Daoy (cell line): ENCODE results near the gene ARHGAP11B.
"Not testable (repeated sequence)": the region's sequence is repeated elsewhere in the genome, so short reads cannot be mapped to it uniquely, and the experiment has no call there.

ENCODE experiments used
- DNase-seq: peaks from one replicate; pipeline ENCODE4 v3.0.0-alpha.2; 2015; ENCODE audit warnings: low read depth

ARHGAP11B gene

DNA sequence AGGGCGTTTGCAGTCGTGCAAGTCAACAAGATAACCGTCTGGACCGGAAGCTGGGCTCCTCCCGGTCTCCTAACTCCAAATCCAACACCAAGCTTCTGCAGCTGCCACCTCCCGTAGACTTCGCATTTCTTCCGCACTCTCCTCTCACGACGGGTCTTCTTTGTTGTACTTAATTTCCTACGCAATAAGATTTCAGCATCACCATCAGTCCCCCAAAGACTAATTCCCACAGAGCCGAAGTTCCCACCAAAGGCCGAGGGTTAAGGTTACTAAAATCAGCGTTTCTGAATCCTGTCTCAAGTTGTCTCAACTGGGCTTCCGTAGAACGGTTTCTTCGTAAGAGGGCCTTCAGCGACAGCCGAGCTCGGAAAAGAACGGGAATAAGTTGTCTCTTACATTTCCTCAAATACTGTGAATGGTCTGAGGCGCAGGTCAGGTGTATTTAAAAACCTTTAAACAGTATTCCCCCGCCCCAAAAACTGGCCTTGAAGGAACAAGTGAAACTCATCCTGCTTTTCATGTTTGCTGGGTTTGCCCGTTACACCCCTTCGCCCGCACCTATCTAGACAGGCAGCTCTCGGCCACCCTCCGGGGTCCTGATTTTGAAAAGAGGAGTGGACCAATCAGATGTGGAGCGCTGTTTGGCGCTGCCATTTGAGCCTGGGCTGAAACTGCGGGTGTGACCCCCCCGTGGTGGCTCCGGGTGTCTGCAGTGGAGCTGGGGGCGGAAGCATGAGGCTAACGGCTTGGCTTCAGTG is at the start of gene ARHGAP11B:
ARHGAP11B (plus strand) TSS at position 693 of the 758 bp plus-strand sequence.
- DNase-seq = peak; percentile 96

- DNase-seq = not testable (repeated sequence)
Measured at GRCh38 chr15:30579394-30579970, 46.4 kb upstream of the ARHGAP11B start.

- DNase-seq = not testable (repeated sequence)
Measured at GRCh38 chr15:30580716-30581115, 45.2 kb upstream of the ARHGAP11B start.

- not testable (repeated sequence) for DNase-seq
Measured at GRCh38 chr15:30598953-30599352, 27.0 kb upstream of the ARHGAP11B start.

DNA sequence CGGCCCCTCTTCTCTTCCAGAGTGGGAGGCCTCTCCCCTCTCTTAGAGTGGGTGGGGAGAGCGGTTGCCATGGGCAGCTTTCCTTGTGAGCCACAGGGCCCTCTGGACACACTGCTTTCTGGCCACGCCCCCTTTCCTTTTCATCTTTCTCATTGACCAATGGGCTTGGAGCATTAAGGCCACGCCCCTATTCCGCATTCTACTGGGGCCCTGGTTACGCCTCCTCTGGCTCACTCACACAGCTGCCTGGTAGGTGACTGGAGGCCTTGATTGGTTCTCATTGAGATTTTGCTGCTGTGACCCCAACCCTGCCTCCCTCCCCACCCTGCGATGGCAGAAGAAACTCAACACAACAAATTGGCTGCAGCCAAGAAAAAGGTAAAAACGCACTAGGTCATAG is 22.1 kb upstream of the ARHGAP11B start, which contains the start of gene GOLGA8H:
GOLGA8H (plus strand) TSS at position 233 of the 400 bp plus-strand sequence; CDS start at position 331, 98 bp downstream.
- DNase-seq = not testable (repeated sequence)

DNA sequence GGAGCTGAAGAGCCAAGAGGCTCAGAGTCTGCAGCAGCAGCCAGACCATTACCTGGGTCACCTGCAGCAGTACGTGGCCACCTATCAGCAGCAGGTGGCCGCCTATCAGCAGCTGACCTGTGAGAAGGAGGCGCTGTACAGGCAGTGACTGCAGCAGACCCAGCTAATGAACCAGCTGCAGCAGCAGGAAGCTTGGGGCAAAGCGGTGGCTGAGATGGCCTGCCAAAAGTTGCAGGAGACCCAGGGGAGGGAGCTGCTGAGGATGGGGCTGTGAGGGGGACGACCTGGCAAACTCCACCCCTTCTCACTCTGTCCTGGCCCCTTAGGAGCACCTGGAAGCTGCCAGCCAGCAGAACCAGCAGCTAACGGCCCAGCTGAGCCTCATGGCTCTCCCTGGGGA is 13.7 kb upstream of the ARHGAP11B start:
- DNase-seq = not testable (repeated sequence)

DNA sequence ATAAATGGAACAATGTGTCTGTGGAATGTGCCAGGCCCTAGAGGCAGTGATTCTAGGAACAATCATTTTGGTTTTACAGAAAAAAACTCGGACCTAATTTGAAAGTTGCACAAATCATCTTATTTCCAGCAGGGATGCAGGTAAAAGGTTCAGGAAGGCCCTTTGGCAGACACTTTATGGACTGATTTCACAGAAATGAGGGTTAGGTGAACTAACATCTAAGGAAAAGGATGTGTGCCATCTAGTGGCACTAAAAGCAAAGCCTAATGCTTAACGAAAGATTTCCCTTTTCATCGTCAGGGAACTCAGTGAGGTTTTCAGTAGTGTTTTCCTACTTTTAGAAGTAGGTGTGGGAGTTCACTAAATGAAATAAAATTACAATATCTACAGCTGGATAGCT is 4.6 kb upstream of the ARHGAP11B start:
- not testable (repeated sequence) for DNase-seq

DNA sequence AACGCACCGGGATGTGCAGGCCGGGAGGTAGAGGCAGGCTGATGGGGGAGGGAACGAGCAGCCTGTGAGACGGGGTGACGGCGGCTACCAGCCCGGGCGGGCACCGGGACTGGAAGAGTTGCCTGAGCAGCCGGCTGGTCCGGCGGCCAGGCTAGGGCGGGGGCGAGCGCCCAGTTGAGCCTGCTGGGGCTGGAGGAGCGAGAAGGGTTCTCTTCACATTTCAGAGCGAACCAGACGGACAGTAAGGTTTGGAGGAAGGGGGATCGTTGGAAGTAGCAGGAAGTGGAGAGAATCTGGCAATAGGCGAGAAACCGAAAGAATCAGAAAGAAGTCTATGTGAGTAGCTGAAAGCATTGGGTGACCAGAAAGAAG is 252 bp downstream of the ARHGAP11B start:
- peak; percentile 9 for DNase-seq

DNA sequence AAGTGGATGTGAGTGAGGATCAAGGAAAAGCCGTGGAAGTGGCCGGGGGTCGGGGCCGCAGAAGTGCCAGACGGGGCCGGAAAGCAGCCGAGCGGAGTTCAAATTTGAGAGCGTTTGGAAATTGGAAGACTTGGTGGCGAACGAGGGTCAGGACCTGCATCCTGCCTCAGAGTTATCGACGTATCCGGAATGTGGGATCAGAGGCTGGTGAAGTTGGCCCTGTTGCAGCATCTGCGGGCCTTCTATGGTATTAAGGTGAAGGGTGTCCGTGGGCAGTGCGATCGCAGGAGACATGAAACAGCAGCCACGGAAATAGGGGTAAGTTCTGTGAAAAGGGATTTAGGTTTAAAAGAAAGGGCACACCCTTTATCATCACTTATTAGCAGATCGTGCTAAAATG is 704 bp downstream of the ARHGAP11B start:
- peak; percentile 5 for DNase-seq

DNA sequence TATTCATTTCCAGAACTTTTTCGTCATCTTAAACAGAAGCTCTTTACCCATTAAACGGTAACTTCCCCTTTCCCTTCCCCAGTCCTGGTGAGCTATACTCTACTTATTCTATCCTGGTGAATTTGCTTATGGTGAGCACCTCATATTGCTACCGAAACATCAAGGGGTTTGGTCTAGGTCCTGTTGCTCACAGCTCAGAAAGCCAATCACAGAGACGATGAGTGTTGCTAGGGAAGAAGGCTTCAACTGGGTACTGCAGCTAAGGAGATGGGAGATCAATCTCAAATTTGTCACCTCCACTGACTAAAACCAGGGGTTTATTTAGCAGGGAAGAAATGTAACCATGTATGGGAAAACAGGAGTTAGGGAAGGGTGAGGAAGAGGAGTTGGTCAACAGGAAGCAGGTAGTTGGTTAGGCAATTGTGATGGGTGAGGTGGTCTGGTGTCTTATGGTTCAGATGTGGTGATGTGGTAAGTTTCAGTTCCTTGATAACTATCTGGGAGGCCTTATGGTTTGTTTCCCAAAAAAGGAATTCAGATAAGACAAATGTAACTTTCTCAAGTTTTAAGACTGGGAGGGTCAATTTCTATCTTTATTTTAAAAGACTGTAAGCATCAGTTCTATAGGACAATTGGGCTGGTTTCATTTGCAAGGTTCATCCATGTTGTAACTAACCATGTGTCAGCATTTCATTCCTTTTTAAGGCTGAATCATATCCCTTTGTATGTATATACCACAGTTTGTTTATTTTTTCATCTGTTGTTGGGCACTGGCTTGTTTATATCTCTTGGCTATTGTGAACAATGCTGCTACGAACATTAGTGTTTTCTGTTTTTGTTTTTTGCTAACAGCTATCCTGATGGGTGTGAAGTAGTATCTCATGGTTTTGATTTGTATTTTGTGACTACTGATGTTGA is 24.3 kb downstream of the ARHGAP11B start:
- DNase-seq = no peak

DNA sequence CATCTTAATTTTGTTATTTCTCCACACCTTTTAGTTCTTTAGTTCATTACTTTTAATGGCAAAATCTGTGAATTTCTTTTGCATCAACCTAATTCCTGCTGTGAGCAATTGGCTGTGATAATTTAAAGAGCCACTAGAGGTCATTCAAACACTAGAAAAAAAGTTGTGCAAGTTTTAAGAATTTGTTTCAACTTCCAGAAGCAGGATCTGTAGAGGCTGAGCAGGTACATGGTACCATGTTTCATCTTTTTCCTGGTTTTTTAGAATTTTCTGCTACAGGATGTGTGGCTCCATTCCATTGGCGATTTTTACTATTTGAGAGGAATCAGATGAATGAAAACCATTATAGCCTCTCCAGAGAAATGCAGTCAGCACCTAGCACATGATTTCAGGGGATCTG is 35.2 kb downstream of the ARHGAP11B start:
- not testable (repeated sequence) for DNase-seq

DNA sequence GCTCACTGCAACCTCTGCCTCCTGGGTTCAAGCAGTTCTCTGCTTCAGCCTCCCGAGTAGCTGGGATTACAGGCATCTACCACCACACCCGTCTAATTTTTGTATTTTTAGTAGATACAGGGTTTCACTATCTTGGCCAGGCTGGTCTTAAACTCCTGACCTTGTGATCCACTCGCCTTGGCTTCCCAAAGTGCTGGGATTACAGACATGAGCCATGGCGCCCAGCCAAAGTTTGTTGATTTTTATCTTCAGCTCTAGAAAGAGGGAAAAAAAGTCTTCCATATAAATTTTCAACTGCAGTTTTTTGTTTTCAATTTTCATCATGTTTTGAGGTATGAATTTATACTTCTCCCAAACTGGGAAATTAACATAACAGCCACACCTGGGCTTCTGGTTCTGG is 43.7 kb downstream of the ARHGAP11B start:
- DNase-seq = not testable (repeated sequence)

DNA sequence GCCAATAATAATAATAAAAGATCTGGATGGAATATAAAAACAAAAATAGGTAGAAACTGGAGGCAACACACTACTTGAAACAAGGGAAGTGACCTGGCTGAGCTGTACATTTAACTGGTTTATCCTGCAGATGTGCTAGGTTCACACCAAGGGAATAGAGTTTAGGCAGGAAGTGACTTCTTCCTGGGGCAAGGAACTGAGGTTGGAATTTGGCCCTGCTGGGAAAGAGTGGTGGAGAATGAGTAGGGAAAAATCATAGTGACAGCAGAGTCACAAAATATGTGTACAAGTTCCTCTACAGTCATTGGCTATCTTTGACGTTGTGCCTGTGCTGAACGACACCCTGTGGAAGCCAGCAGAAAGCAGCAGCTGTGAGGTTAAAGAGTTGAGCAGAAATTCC is 44.1 kb downstream of the ARHGAP11B start:
- no peak for DNase-seq

- DNase-seq = no peak
Measured at GRCh38 chr15:30671309-30671708, 45.4 kb downstream of the ARHGAP11B start.

- no peak for DNase-seq
Measured at GRCh38 chr15:30675126-30675525, 49.2 kb downstream of the ARHGAP11B start.

- DNase-seq = not testable (repeated sequence)
Measured at GRCh38 chr15:30675891-30676290, 50.0 kb downstream of the ARHGAP11B start.

DNA sequence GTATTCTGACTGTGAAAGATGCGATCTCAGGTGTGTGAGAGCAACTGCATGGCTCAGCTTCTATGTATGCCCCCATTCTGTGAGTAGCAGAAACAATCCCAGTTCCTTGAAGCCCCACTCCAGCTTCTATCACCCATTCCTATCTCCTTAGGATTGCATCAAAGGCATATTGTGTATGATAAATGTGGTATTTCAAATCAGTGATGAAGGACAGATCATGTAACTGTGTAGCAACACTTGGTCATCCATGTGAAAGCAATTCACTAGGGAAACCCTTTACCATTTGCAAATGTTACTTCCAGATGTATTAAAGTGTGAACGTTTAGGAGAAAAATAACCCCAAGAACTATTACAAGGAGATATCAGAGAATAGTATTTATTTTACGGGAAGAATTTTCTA is 55.1 kb downstream of the ARHGAP11B start:
- not testable (repeated sequence) for DNase-seq

- not testable (repeated sequence) for DNase-seq
Measured at GRCh38 chr15:30685709-30686285, 59.9 kb downstream of the ARHGAP11B start.

DNA sequence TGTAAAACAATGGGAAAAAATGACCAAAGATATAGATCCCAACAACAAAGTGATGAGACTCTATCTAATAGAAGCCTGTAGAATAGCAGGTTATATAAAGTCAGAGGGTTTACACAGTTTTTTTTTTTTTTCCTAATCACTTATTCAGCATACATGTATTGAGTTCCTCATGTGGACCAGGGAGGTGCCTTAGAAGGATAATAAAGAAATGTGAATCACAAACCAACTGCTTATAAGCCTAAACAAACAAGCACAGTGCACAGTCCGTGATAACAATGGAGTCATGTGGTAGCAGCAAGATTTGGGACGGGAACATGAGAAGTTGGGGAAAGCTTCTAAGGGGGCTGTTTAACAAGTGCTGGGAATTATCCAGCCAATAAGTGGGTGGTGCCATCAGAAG is 60.7 kb downstream of the ARHGAP11B start:
- not testable (repeated sequence) for DNase-seq
